ENCODE data around the gene DACH1. TPM values are rescaled to one million over a fixed set of nuclear protein-coding genes. Genes with fewer than 3 reads are reported as not detected.

The DACH1 gene
- total and polyA plus RNA-seq, 2 of the 13 experiments (the other 11 are each of a cell fraction or from before 2014, with no cell fraction given): not detected

GRCh38 chr13:71629167-71629566, 237.8 kb downstream of the DACH1 start:
- Histone ChIP-seq H3K4me2 (ENCODE audit: low read depth, low read length) (no peak overlapping the region), H2AFZ (ENCODE audit: low read length) (no peak overlapping the region), H3K27me3 (ENCODE audit: control insufficient read depth in 1 of 2, insufficient read depth in 2 of 2, low read length in 2 of 2) (no peaks in the 10 kb centered on the region), H3K9ac (ENCODE audit: insufficient read depth, low read depth, low read length) (no peak overlapping the region), H3K36me3 (replicated peaks in 1 of 2; ENCODE audit: control insufficient read depth in 1 of 2, insufficient read depth in 2 of 2, low read length in 2 of 2) (no peaks in the 10 kb centered on the region), H3K27ac (ENCODE audit: extremely low read length, insufficient read depth, low read length) (no peak overlapping the region), H3K4me1 (ENCODE audit: insufficient read depth, low read length) (no peaks in the 10 kb centered on the region), H3K9me3 (ENCODE audit: low read length) (no peaks in the 10 kb centered on the region), H3K4me3 (replicated peaks in 1 of 3; ENCODE audit: insufficient read depth in 1 of 3, low read depth in 2 of 3, low read length in 3 of 3) (no peak overlapping the region), H3K79me2 (ENCODE audit: insufficient read depth, low read length) (no peaks in the 10 kb centered on the region), H4K20me1 (ENCODE audit: insufficient read depth, low read length) (no peaks in the 10 kb centered on the region)
- CTCF ChIA-PET (ENCODE audit: low intra/inter-chr PET ratio, low total read pairs): no interaction called here
- 4% methylated on average over 3 of the region's 3 CpGs for WGBS (ENCODE audit: low lambda C conversion rate)
- ATAC-seq: no peak
- POLR2A ChIA-PET: no interaction called here
- FAIRE-seq: no peak
- DNase-seq (ENCODE audit: low spot score): no peak
- no peak for TF ChIP-seq ARID2 (CRISPR knock-in tag; IDR thresholded peaks at IDR 0.05; ENCODE audit: borderline replicate concordance)
- no peak for TF ChIP-seq ATAD3A (CRISPR knock-in tag; IDR thresholded peaks at IDR 0.05)
- TF ChIP-seq, protein P1, sequence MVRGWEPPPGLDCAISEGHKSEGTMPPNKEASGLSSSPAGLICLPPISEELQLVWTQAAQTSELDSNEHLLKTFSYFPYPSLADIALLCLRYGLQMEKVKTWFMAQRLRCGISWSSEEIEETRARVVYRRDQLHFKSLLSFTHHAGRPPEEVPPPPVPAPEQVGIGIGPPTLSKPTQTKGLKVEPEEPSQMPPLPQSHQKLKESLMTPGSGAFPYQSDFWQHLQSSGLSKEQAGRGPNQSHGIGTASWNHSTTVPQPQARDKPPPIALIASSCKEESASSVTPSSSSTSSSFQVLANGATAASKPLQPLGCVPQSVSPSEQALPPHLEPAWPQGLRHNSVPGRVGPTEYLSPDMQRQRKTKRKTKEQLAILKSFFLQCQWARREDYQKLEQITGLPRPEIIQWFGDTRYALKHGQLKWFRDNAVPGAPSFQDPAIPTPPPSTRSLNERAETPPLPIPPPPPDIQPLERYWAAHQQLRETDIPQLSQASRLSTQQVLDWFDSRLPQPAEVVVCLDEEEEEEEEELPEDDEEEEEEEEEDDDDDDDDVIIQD (CRISPR knock-in tag; IDR thresholded peaks at IDR 0.05; ENCODE audit: low read depth): no peak
- no peak for TF ChIP-seq KDM5B (CRISPR knock-in tag; IDR thresholded peaks at IDR 0.05; ENCODE audit: borderline replicate concordance)
- TF ChIP-seq, protein P2, sequence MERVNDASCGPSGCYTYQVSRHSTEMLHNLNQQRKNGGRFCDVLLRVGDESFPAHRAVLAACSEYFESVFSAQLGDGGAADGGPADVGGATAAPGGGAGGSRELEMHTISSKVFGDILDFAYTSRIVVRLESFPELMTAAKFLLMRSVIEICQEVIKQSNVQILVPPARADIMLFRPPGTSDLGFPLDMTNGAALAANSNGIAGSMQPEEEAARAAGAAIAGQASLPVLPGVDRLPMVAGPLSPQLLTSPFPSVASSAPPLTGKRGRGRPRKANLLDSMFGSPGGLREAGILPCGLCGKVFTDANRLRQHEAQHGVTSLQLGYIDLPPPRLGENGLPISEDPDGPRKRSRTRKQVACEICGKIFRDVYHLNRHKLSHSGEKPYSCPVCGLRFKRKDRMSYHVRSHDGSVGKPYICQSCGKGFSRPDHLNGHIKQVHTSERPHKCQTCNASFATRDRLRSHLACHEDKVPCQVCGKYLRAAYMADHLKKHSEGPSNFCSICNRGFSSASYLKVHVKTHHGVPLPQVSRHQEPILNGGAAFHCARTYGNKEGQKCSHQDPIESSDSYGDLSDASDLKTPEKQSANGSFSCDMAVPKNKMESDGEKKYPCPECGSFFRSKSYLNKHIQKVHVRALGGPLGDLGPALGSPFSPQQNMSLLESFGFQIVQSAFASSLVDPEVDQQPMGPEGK (CRISPR knock-in tag; IDR thresholded peaks at IDR 0.05): no peak
- no peak for TF ChIP-seq ZSCAN12 (CRISPR knock-in tag; IDR thresholded peaks at IDR 0.05)
- no peak for TF ChIP-seq MEF2D (CRISPR knock-in tag; IDR thresholded peaks at IDR 0.05)
- no peak for TF ChIP-seq PRDM10 (CRISPR knock-in tag; IDR thresholded peaks at IDR 0.05; ENCODE audit: low read depth)
- TF ChIP-seq, protein P3, sequence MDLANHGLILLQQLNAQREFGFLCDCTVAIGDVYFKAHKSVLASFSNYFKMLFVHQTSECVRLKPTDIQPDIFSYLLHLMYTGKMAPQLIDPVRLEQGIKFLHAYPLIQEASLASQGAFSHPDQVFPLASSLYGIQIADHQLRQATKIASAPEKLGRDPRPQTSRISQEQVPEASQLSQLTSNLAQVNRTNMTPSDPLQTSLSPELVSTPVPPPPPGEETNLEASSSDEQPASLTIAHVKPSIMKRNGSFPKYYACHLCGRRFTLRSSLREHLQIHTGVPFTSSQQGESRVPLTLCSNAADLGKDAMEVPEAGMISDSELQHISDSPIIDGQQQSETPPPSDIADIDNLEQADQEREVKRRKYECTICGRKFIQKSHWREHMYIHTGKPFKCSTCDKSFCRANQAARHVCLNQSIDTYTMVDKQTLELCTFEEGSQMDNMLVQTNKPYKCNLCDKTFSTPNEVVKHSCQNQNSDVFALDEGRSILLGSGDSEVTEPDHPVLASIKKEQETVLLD (CRISPR knock-in tag; IDR thresholded peaks at IDR 0.05; ENCODE audit: low read depth): no peak
- TF ChIP-seq, protein P4, sequence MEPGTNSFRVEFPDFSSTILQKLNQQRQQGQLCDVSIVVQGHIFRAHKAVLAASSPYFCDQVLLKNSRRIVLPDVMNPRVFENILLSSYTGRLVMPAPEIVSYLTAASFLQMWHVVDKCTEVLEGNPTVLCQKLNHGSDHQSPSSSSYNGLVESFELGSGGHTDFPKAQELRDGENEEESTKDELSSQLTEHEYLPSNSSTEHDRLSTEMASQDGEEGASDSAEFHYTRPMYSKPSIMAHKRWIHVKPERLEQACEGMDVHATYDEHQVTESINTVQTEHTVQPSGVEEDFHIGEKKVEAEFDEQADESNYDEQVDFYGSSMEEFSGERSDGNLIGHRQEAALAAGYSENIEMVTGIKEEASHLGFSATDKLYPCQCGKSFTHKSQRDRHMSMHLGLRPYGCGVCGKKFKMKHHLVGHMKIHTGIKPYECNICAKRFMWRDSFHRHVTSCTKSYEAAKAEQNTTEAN (CRISPR knock-in tag; conservative IDR thresholded peaks at IDR 0.05): no peak
- no peak for TF ChIP-seq ZNF737 (CRISPR knock-in tag; IDR thresholded peaks at IDR 0.05; ENCODE audit: borderline replicate concordance)
- in situ Hi-C loops (cut with HindIII; ENCODE audit: extremely low pct_ligation_motif_present, low pct_unique_long_range_greater_than_20kb) (no loop called here), intact Hi-C loops (cut with micrococcal nuclease; ENCODE audit: unreplicated experiment) (no loop called here)
- BruUV-seq (replicated peaks): no TSS peak

Data from HepG2 (cell line).